Activated CD4-positive, alpha-beta T cell treated with anti-CD3 and anti-CD28 coated beads for 36 hours (primary cell): ENCODE measurements around the gene SLC6A11. TPM values are rescaled to one million over a fixed set of nuclear protein-coding genes. Genes with fewer than 3 reads are reported as not detected.

ENCODE experiments used
- ATAC-seq: fragments of 200-7000 bp; cut with Tn5 transposase; one replicate; pipeline ENCODE4 v1.10.0; 2021; ENCODE audit warnings: mild to moderate bottlenecking, moderate library complexity
- CTCF ChIA-PET: fragments of 350-600 bp; sonication (Branson Sonifier 250); formaldehyde crosslinking; loops from one replicate; lab custom pipeline; 2021; ENCODE audit warnings: antibody characterized with exemption; lab: Charles Lee
- POLR2A ChIA-PET: fragments of 350-600 bp; sonication (Branson Sonifier 250); formaldehyde crosslinking; loops from one replicate; lab custom pipeline; 2021; ENCODE audit warnings: antibody characterized with exemption, inconsistent platforms; lab: Charles Lee
- DNase-seq: peaks from one replicate; pipeline ENCODE4 v3.0.0-alpha.2; 2020
- H3K27ac Mint-ChIP-seq: one replicate; pipeline ENCODE4 v1.8.0; 2021; ENCODE audit warnings: mixed read lengths
- H3K27me3 Mint-ChIP-seq: one replicate; pipeline ENCODE4 v1.8.0; 2021; ENCODE audit warnings: mixed read lengths
- H3K36me3 Mint-ChIP-seq: one replicate; pipeline ENCODE4 v1.8.0; 2021; ENCODE audit warnings: low read depth, mixed read lengths
- H3K4me1 Mint-ChIP-seq: one replicate; pipeline ENCODE4 v1.8.0; 2021; ENCODE audit warnings: mixed read lengths
- H3K4me3 Mint-ChIP-seq: one replicate; pipeline ENCODE4 v1.8.0; 2021; ENCODE audit warnings: mild to moderate bottlenecking, moderate library complexity, mixed read lengths
- H3K9me3 Mint-ChIP-seq: one replicate; pipeline ENCODE4 v1.8.0; 2021; ENCODE audit warnings: low read depth, mixed read lengths
- intact Hi-C, 2 experiments: fragments of 100-400 bp; cut with DNase I in 1 of 2; cut with micrococcal nuclease in 1 of 2; formaldehyde crosslinking; loops; one replicate each; pipeline versions ENCODE4 v1.14.2 to v1.15.1; 2022 to 2024; cut with DNase I, micrococcal nuclease
- total RNA-seq, 2 experiments: library from RNA; stranded (reverse); gene quantifications; one replicate each; pipeline ENCODE4 v1.2.3, GENCODE V29; 2021

The SLC6A11 gene
- total RNA-seq, 2 experiments from 2014 or later: not detected

GRCh38 chr3:10974746-10975375 is 158.8 kb downstream of the SLC6A11 start:
- peaks cover 6% of the 10 kb centered on the region for H3K4me1 Mint-ChIP-seq
- H3K27ac Mint-ChIP-seq: no peak overlapping the region
- no peak for ATAC-seq
- H3K36me3 Mint-ChIP-seq: no peaks in the 10 kb centered on the region
- H3K27me3 Mint-ChIP-seq: peaks cover 19% of the 10 kb centered on the region
- CTCF ChIA-PET: interaction anchor here (0.7 kb wide), 1 partner anchor 360 kb away, joined by 3 read pairs; no protein-coding TSS in a partner anchor
- no peak for DNase-seq
- no peak overlapping the region for H3K4me3 Mint-ChIP-seq
- H3K9me3 Mint-ChIP-seq: no peaks in the 10 kb centered on the region
- POLR2A ChIA-PET: no interaction called here
- intact Hi-C loops: no loop called here

GRCh38 chr3:10975695-10976234 is 159.7 kb downstream of the SLC6A11 start:
- Mint-ChIP-seq H3K9me3 (no peaks in the 10 kb centered on the region), H3K27me3 (peaks cover 21% of the 10 kb centered on the region), H3K4me3 (no peak overlapping the region), H3K27ac (no peak overlapping the region), H3K36me3 (no peaks in the 10 kb centered on the region), H3K4me1 (peaks cover 6% of the 10 kb centered on the region)
- intact Hi-C loops: no loop called here
- ChIA-PET CTCF (no interaction called here), POLR2A (no interaction called here)
- ATAC-seq: no peak
- no peak for DNase-seq

- Mint-ChIP-seq H3K27me3 (peaks cover 22% of the 10 kb centered on the region), H3K9me3 (no peaks in the 10 kb centered on the region), H3K27ac (no peak overlapping the region), H3K4me3 (no peak overlapping the region), H3K4me1 (peaks cover 6% of the 10 kb centered on the region), H3K36me3 (no peaks in the 10 kb centered on the region)
- DNase-seq (no peak), ATAC-seq (peak; percentile 80)
- intact Hi-C loops: no loop called here
- ChIA-PET POLR2A (no interaction called here), CTCF (interaction anchor here (1.5 kb wide), 1 partner anchor 17 kb away, joined by 4 read pairs; no protein-coding TSS in a partner anchor)
Observed at GRCh38 chr3:10976770-10977169, 160.7 kb downstream of the SLC6A11 start.

GRCh38 chr3:10977892-10978510 is 162.0 kb downstream of the SLC6A11 start:
- ATAC-seq: no peak

GRCh38 chr3:10978956-10979355 is 162.9 kb downstream of the SLC6A11 start:
- POLR2A ChIA-PET: no interaction called here
- Mint-ChIP-seq H3K4me1 (peaks cover 6% of the 10 kb centered on the region), H3K27me3 (peaks cover 25% of the 10 kb centered on the region), H3K36me3 (no peaks in the 10 kb centered on the region), H3K27ac (no peak overlapping the region), H3K9me3 (no peaks in the 10 kb centered on the region), H3K4me3 (no peak overlapping the region)
- ATAC-seq (no peak), DNase-seq (no peak)
- CTCF ChIA-PET: no interaction called here
- intact Hi-C loops: no loop called here

More at GRCh38 chr3:10977892-10978510, 162.0 kb downstream of the SLC6A11 start:
- H3K4me3 Mint-ChIP-seq: no peak overlapping the region
- peaks cover 26% of the 10 kb centered on the region for H3K27me3 Mint-ChIP-seq
- H3K9me3 Mint-ChIP-seq: no peaks in the 10 kb centered on the region
- H3K4me1 Mint-ChIP-seq: peaks cover 6% of the 10 kb centered on the region
- DNase-seq: no peak
- H3K36me3 Mint-ChIP-seq: no peaks in the 10 kb centered on the region
- CTCF ChIA-PET: interaction anchor here (1.5 kb wide), 1 partner anchor 15 kb away, joined by 4 read pairs; no protein-coding TSS in a partner anchor
- POLR2A ChIA-PET: no interaction called here
- intact Hi-C loops: no loop called here
- no peak overlapping the region for H3K27ac Mint-ChIP-seq

- Mint-ChIP-seq H3K27ac (no peak overlapping the region), H3K9me3 (no peaks in the 10 kb centered on the region), H3K4me3 (no peak overlapping the region), H3K4me1 (peaks cover 6% of the 10 kb centered on the region), H3K36me3 (no peaks in the 10 kb centered on the region), H3K27me3 (peaks cover 19% of the 10 kb centered on the region)
- CTCF ChIA-PET: no interaction called here
- POLR2A ChIA-PET: no interaction called here
- ATAC-seq: no peak
- DNase-seq: no peak
- intact Hi-C loops: no loop called here
Observed at GRCh38 chr3:10980312-10980711, 164.3 kb downstream of the SLC6A11 start.

- Mint-ChIP-seq H3K9me3 (no peaks in the 10 kb centered on the region), H3K36me3 (no peaks in the 10 kb centered on the region), H3K4me3 (no peak overlapping the region), H3K27me3 (peaks cover 19% of the 10 kb centered on the region), H3K4me1 (peaks cover 6% of the 10 kb centered on the region), H3K27ac (no peak overlapping the region)
- ATAC-seq: no peak
- POLR2A ChIA-PET: no interaction called here
- CTCF ChIA-PET: interaction anchor here (1.1 kb wide), 1 partner anchor 34 kb away, joined by 3 read pairs; no protein-coding TSS in a partner anchor
- no peak for DNase-seq
- intact Hi-C loops: no loop called here
Observed at GRCh38 chr3:10981031-10981430, 165.0 kb downstream of the SLC6A11 start.

- Mint-ChIP-seq H3K4me1 (no peaks in the 10 kb centered on the region), H3K36me3 (no peaks in the 10 kb centered on the region), H3K9me3 (no peaks in the 10 kb centered on the region), H3K27me3 (peaks cover 19% of the 10 kb centered on the region), H3K27ac (no peak overlapping the region), H3K4me3 (no peak overlapping the region)
- CTCF ChIA-PET: interaction anchor here (0.7 to 1.6 kb wide), 4 partner anchors 17 to 223 kb away, joined by 3 to 4 read pairs (median 3); no protein-coding TSS in a partner anchor
- intact Hi-C loops: loop anchor here in 1 of 2 experiments (2.0 kb wide), 1 partner anchor 223 kb away; no protein-coding TSS in a partner anchor
- DNase-seq (no peak), ATAC-seq (no peak)
- POLR2A ChIA-PET: no interaction called here
Observed at GRCh38 chr3:10981961-10982360, 165.9 kb downstream of the SLC6A11 start.

- no peak overlapping the region for H3K27ac Mint-ChIP-seq
- intact Hi-C loops: loop anchor here in 1 of 2 experiments (2.0 kb wide), 1 partner anchor 224 kb away; no protein-coding TSS in a partner anchor
- POLR2A ChIA-PET: no interaction called here
- no peaks in the 10 kb centered on the region for H3K9me3 Mint-ChIP-seq
- no peak for ATAC-seq
- no peak for DNase-seq
- H3K36me3 Mint-ChIP-seq: no peaks in the 10 kb centered on the region
- CTCF ChIA-PET: interaction anchor here (0.6 to 1.6 kb wide), 5 partner anchors 9 to 224 kb away, joined by 3 to 4 read pairs (median 3); no protein-coding TSS in a partner anchor
- H3K27me3 Mint-ChIP-seq: peaks cover 19% of the 10 kb centered on the region
- no peaks in the 10 kb centered on the region for H3K4me1 Mint-ChIP-seq
- no peak overlapping the region for H3K4me3 Mint-ChIP-seq
Observed at GRCh38 chr3:10982782-10983181, 166.8 kb downstream of the SLC6A11 start.

GRCh38 chr3:10983219-10983916 is 167.3 kb downstream of the SLC6A11 start:
- ATAC-seq (no peak), DNase-seq (peak; percentile 32)
- Mint-ChIP-seq H3K27me3 (peaks cover 15% of the 10 kb centered on the region), H3K27ac (no peak overlapping the region), H3K4me1 (no peaks in the 10 kb centered on the region), H3K4me3 (no peak overlapping the region), H3K36me3 (no peaks in the 10 kb centered on the region), H3K9me3 (no peaks in the 10 kb centered on the region)
- CTCF ChIA-PET: interaction anchor here (0.6 to 1.0 kb wide), 2 partner anchors 10 to 188 kb away, joined by 3 read pairs; no protein-coding TSS in a partner anchor
- POLR2A ChIA-PET: interaction anchor here (0.6 kb wide), 1 partner anchor 898 kb away, joined by 3 read pairs; no protein-coding TSS in a partner anchor
- intact Hi-C loops: loop anchor here in 1 of 2 experiments (2.0 kb wide), 1 partner anchor 225 kb away; no protein-coding TSS in a partner anchor

- Mint-ChIP-seq H3K36me3 (no peaks in the 10 kb centered on the region), H3K4me1 (no peaks in the 10 kb centered on the region), H3K4me3 (no peak overlapping the region), H3K27ac (no peak overlapping the region), H3K27me3 (peaks cover 16% of the 10 kb centered on the region), H3K9me3 (no peaks in the 10 kb centered on the region)
- ATAC-seq (no peak), DNase-seq (no peak)
- ChIA-PET POLR2A (interaction anchor here (0.6 kb wide), 1 partner anchor 899 kb away, joined by 3 read pairs; no protein-coding TSS in a partner anchor), CTCF (interaction anchor here (0.6 to 0.7 kb wide), 2 partner anchors 8 to 226 kb away, joined by 3 read pairs; partner anchors contain the start of gene SLC6A1)
- intact Hi-C loops: no loop called here
Observed at GRCh38 chr3:10984371-10984896, 168.4 kb downstream of the SLC6A11 start.
